GM18907 (cell line): ENCODE data around the gene RAI2.

Experiments
- ATAC-seq: cut with Tn5 transposase; IDR thresholded peaks from one replicate; pipeline ENCODE4 v1.9.1; 2021; ENCODE audit warnings: mild to moderate bottlenecking, moderate library complexity; ENCODE audit not compliant: unreplicated experiment

RAI2 gene

GRCh38 chrX:17830211-17830610 is 30.9 kb downstream of the RAI2 start:
- ATAC-seq = no peak

- no peak for ATAC-seq
These were observed 31.5 kb downstream of the RAI2 start for GRCh38 chrX:17829566-17829965.

GRCh38 chrX:17828171-17828570 is 32.9 kb downstream of the RAI2 start:
- ATAC-seq = no peak

GRCh38 chrX:17826609-17827496 is 34.2 kb downstream of the RAI2 start:
- no peak for ATAC-seq

GRCh38 chrX:17824980-17825379 is 36.1 kb downstream of the RAI2 start:
- ATAC-seq = no peak

GRCh38 chrX:17822351-17822750 is 38.7 kb downstream of the RAI2 start:
- ATAC-seq = no peak

GRCh38 chrX:17820100-17820499 is 41.0 kb downstream of the RAI2 start:
- ATAC-seq = no peak

GRCh38 chrX:17818726-17819125 is 42.4 kb downstream of the RAI2 start:
- no peak for ATAC-seq

GRCh38 chrX:17817251-17817650 is 43.8 kb downstream of the RAI2 start:
- ATAC-seq = no peak

GRCh38 chrX:17814557-17814956 is 46.5 kb downstream of the RAI2 start:
- no peak for ATAC-seq

GRCh38 chrX:17814059-17814458 is 47.0 kb downstream of the RAI2 start:
- ATAC-seq = no peak

GRCh38 chrX:17813277-17813676 is 47.8 kb downstream of the RAI2 start:
- ATAC-seq = no peak

GRCh38 chrX:17812763-17813162 is 48.3 kb downstream of the RAI2 start:
- ATAC-seq = no peak

- ATAC-seq = no peak
These were observed 51.1 kb downstream of the RAI2 start for GRCh38 chrX:17809984-17810383.

- ATAC-seq = no peak
These were observed 51.8 kb downstream of the RAI2 start for GRCh38 chrX:17809273-17809672.

GRCh38 chrX:17805120-17805519 is 56.0 kb downstream of the RAI2 start:
- no peak for ATAC-seq

- no peak for ATAC-seq
These were observed 57.6 kb downstream of the RAI2 start for GRCh38 chrX:17803449-17803848.

GRCh38 chrX:17802756-17803155 is 58.3 kb downstream of the RAI2 start:
- no peak for ATAC-seq

GRCh38 chrX:17801431-17801830 is 59.7 kb downstream of the RAI2 start:
- ATAC-seq = no peak

- no peak for ATAC-seq
These were observed 62.2 kb downstream of the RAI2 start for GRCh38 chrX:17798921-17799320.

GRCh38 chrX:17792826-17793225 is 68.3 kb downstream of the RAI2 start:
- ATAC-seq = no peak

GRCh38 chrX:17788956-17789562 is 72.0 kb downstream of the RAI2 start:
- no peak for ATAC-seq
